Immature natural killer cell (primary cell): ENCODE data around the gene ZNRF1. TPM values are rescaled to one million over a fixed set of nuclear protein-coding genes. Genes with fewer than 3 reads are reported as not detected.

ENCODE experiments used
- DNase-seq, 3 donors: peaks; one replicate each; pipeline ENCODE4 v3.0.0; 2022; ENCODE audit warnings: mixed read lengths in 1 of 3
- H3K27ac Mint-ChIP-seq, 6 donors: one replicate each; pipeline ENCODE4 v1.8.0; 2020; ENCODE audit warnings: mixed read lengths in 6 of 6, mild to moderate bottlenecking in 5 of 6, inconsistent platforms in 4 of 6, moderate library complexity in 3 of 6
- H3K27me3 Mint-ChIP-seq, 3 donors: one replicate each; pipeline ENCODE4 v1.8.0; 2020 to 2021; ENCODE audit warnings: low read depth in 3 of 3, mild to moderate bottlenecking in 3 of 3, mixed read lengths in 3 of 3, moderate library complexity in 3 of 3, inconsistent platforms in 1 of 3
- H3K36me3 Mint-ChIP-seq, 3 donors: one replicate each; pipeline ENCODE4 v1.8.0; 2020; ENCODE audit warnings: mixed read lengths in 3 of 3, inconsistent platforms in 2 of 3, mild to moderate bottlenecking in 2 of 3
- H3K4me1 Mint-ChIP-seq, 2 donors: one replicate each; pipeline ENCODE4 v1.8.0; 2020; ENCODE audit warnings: inconsistent platforms in 2 of 2, mild to moderate bottlenecking in 2 of 2, mixed read lengths in 2 of 2, moderate library complexity in 1 of 2
- H3K4me3 Mint-ChIP-seq, 5 donors: one replicate each; pipeline ENCODE4 v1.8.0; 2020; ENCODE audit warnings: mild to moderate bottlenecking in 5 of 5, mixed read lengths in 5 of 5, inconsistent platforms in 3 of 5, moderate library complexity in 3 of 5
- H3K9me3 Mint-ChIP-seq, 6 donors: one replicate each; pipeline ENCODE4 v1.8.0; 2020; ENCODE audit warnings: mild to moderate bottlenecking in 6 of 6, mixed read lengths in 6 of 6, inconsistent platforms in 4 of 6, moderate library complexity in 3 of 6
- polyA plus RNA-seq, 3 donors: library from polyadenylated mRNA; unstranded; fragments of 300-500 nt; fragmentation: Illumina TruSeq; gene quantifications; one replicate each; pipeline ENCODE4 v1.2.3, GENCODE V29; 2021

Gene ZNRF1
- polyA plus RNA-seq, 3 donors from 2014 or later, result 0.21 to 1.3 (median 0.68) TPM

GRCh38 chr16:75063549-75064088 lies 64.8 kb downstream of the ZNRF1 start:
- Mint-ChIP-seq H3K27me3 (peaks cover 2 to 12% (median 5%) of the 10 kb centered on the region in 3 donors), H3K4me1 (peaks cover 29 to 48% of the 10 kb centered on the region in 2 donors), H3K9me3 (no peaks in the 10 kb centered on the region), H3K4me3 (peak overlapping the region in 3 of 5 donors; percentile 26 to 42 (median 42)), H3K36me3 (peaks cover 0 to 3% (median 0%) of the 10 kb centered on the region in 3 donors), H3K27ac (peak overlapping the region in 1 of 6 donors; percentile 70)
- no peak for DNase-seq

GRCh38 chr16:75064403-75065148 lies 65.8 kb downstream of the ZNRF1 start:
- peaks cover 2 to 12% (median 5%) of the 10 kb centered on the region in 3 donors for H3K27me3 Mint-ChIP-seq
- H3K4me3 Mint-ChIP-seq, result peak overlapping the region; percentile 89 to 96 (median 93)
- peak overlapping the region; percentile 86 to 96 (median 90) for H3K27ac Mint-ChIP-seq
- H3K9me3 Mint-ChIP-seq, result no peaks in the 10 kb centered on the region
- H3K36me3 Mint-ChIP-seq, result peaks cover 0 to 2% (median 0%) of the 10 kb centered on the region in 3 donors
- H3K4me1 Mint-ChIP-seq, result peaks cover 29 to 48% of the 10 kb centered on the region in 2 donors
- peak in 1 of 3 donors; percentile 6 for DNase-seq

GRCh38 chr16:75065149-75065505 lies 66.3 kb downstream of the ZNRF1 start:
- peak; percentile 70 to 75 (median 72) for DNase-seq
- Mint-ChIP-seq H3K27ac (peak overlapping the region; percentile 86 to 96 (median 90)), H3K9me3 (no peaks in the 10 kb centered on the region), H3K36me3 (no peaks in the 10 kb centered on the region), H3K4me3 (peak overlapping the region; percentile 89 to 96 (median 93)), H3K4me1 (peaks cover 29 to 48% of the 10 kb centered on the region in 2 donors), H3K27me3 (peaks cover 2 to 10% (median 5%) of the 10 kb centered on the region in 3 donors)

GRCh38 chr16:75065521-75066149 lies 66.8 kb downstream of the ZNRF1 start:
- Mint-ChIP-seq H3K27ac (peak overlapping the region; percentile 86 to 96 (median 90)), H3K27me3 (peaks cover 2 to 10% (median 10%) of the 10 kb centered on the region in 3 donors), H3K4me1 (peaks cover 29 to 48% of the 10 kb centered on the region in 2 donors), H3K36me3 (no peaks in the 10 kb centered on the region), H3K9me3 (no peaks in the 10 kb centered on the region), H3K4me3 (peak overlapping the region; percentile 89 to 96 (median 93))
- DNase-seq, result no peak

GRCh38 chr16:75066861-75067447 lies 68.1 kb downstream of the ZNRF1 start:
- no peak for DNase-seq
- H3K27ac Mint-ChIP-seq, result peak overlapping the region in 1 of 6 donors; percentile 21
- peak overlapping the region in 1 of 5 donors; percentile 41 for H3K4me3 Mint-ChIP-seq
- no peaks in the 10 kb centered on the region for H3K9me3 Mint-ChIP-seq
- peaks cover 29 to 48% of the 10 kb centered on the region in 2 donors for H3K4me1 Mint-ChIP-seq
- H3K36me3 Mint-ChIP-seq, result no peaks in the 10 kb centered on the region
- H3K27me3 Mint-ChIP-seq, result peaks cover 2 to 11% (median 10%) of the 10 kb centered on the region in 3 donors

GRCh38 chr16:75068085-75069031 lies 69.5 kb downstream of the ZNRF1 start:
- H3K27ac Mint-ChIP-seq, result peak overlapping the region in 2 of 6 donors; percentile 31 to 48
- peaks cover 2 to 11% (median 7%) of the 10 kb centered on the region in 3 donors for H3K27me3 Mint-ChIP-seq
- peaks cover 27 to 40% of the 10 kb centered on the region in 2 donors for H3K4me1 Mint-ChIP-seq

GRCh38 chr16:75070012-75070841 lies 71.4 kb downstream of the ZNRF1 start:
- Mint-ChIP-seq H3K4me3 (no peak overlapping the region), H3K27me3 (peaks cover 7 to 18% (median 13%) of the 10 kb centered on the region in 3 donors), H3K27ac (peak overlapping the region in 1 of 6 donors; percentile 6), H3K36me3 (no peaks in the 10 kb centered on the region), H3K4me1 (peaks cover 24 to 42% of the 10 kb centered on the region in 2 donors), H3K9me3 (no peaks in the 10 kb centered on the region)
- no peak for DNase-seq

More at GRCh38 chr16:75068085-75069031, 69.5 kb downstream of the ZNRF1 start:
- no peaks in the 10 kb centered on the region for H3K9me3 Mint-ChIP-seq
- H3K36me3 Mint-ChIP-seq, result no peaks in the 10 kb centered on the region
- DNase-seq, result no peak
- H3K4me3 Mint-ChIP-seq, result no peak overlapping the region

- peaks cover 28 to 44% of the 10 kb centered on the region in 2 donors for H3K4me1 Mint-ChIP-seq
Observed at GRCh38 chr16:75071621-75072020, 72.8 kb downstream of the ZNRF1 start.

GRCh38 chr16:75072239-75072947 lies 73.6 kb downstream of the ZNRF1 start:
- H3K4me3 Mint-ChIP-seq, result no peak overlapping the region
- peaks cover 27 to 40% of the 10 kb centered on the region in 2 donors for H3K4me1 Mint-ChIP-seq
- peaks cover 11 to 26% (median 19%) of the 10 kb centered on the region in 3 donors for H3K27me3 Mint-ChIP-seq
- no peak for DNase-seq
- H3K27ac Mint-ChIP-seq, result peak overlapping the region in 1 of 6 donors; percentile 24
- no peaks in the 10 kb centered on the region for H3K9me3 Mint-ChIP-seq
- no peaks in the 10 kb centered on the region for H3K36me3 Mint-ChIP-seq

More at GRCh38 chr16:75071621-75072020, 72.8 kb downstream of the ZNRF1 start:
- Mint-ChIP-seq H3K27ac (no peak overlapping the region), H3K27me3 (peaks cover 11 to 26% (median 22%) of the 10 kb centered on the region in 3 donors), H3K4me3 (no peak overlapping the region), H3K36me3 (no peaks in the 10 kb centered on the region), H3K9me3 (no peaks in the 10 kb centered on the region)
- DNase-seq, result no peak

GRCh38 chr16:75073545-75074303 lies 74.9 kb downstream of the ZNRF1 start:
- H3K27ac Mint-ChIP-seq, result peak overlapping the region in 2 of 6 donors; percentile 56 to 69
- H3K4me1 Mint-ChIP-seq, result peaks cover 30 to 41% of the 10 kb centered on the region in 2 donors
- peak overlapping the region in 3 of 5 donors; percentile 13 to 45 (median 16) for H3K4me3 Mint-ChIP-seq

GRCh38 chr16:75074304-75074793 lies 75.5 kb downstream of the ZNRF1 start:
- no peaks in the 10 kb centered on the region for H3K36me3 Mint-ChIP-seq
- DNase-seq, result no peak
- H3K27ac Mint-ChIP-seq, result peak overlapping the region in 3 of 6 donors; percentile 28 to 69 (median 56)
- peak overlapping the region in 4 of 5 donors; percentile 13 to 45 (median 26) for H3K4me3 Mint-ChIP-seq
- H3K27me3 Mint-ChIP-seq, result peaks cover 16 to 25% (median 19%) of the 10 kb centered on the region in 3 donors
- no peaks in the 10 kb centered on the region for H3K9me3 Mint-ChIP-seq
- H3K4me1 Mint-ChIP-seq, result peaks cover 30 to 41% of the 10 kb centered on the region in 2 donors

More at GRCh38 chr16:75073545-75074303, 74.9 kb downstream of the ZNRF1 start:
- Mint-ChIP-seq H3K9me3 (no peaks in the 10 kb centered on the region), H3K27me3 (peaks cover 13 to 25% (median 19%) of the 10 kb centered on the region in 3 donors), H3K36me3 (no peaks in the 10 kb centered on the region)
- DNase-seq, result no peak
